ENCODE data around the gene ALG10B.

Gene ALG10B

GRCh38 chr12:38374751-38375150, 58.2 kb downstream of the ALG10B start:
- Histone ChIP-seq H3K27ac (ENCODE audit: low read depth, low read length) (no peak overlapping the region), H3K4me3 (ENCODE audit: low read depth, low read length) (no peak overlapping the region), H3K27me3 (ENCODE audit: control insufficient read depth, insufficient read depth, low read length) (no peaks in the 10 kb centered on the region), H3K36me3 (ENCODE audit: control insufficient read depth, insufficient read depth, low read length) (no peaks in the 10 kb centered on the region), H3K9me3 (ENCODE audit: control insufficient read depth, insufficient read depth, low read length) (no peaks in the 10 kb centered on the region; the same call in 1 of the 2 replicates), H3K4me1 (ENCODE audit: control insufficient read depth, insufficient read depth, low read length) (no peaks in the 10 kb centered on the region), H3K9ac (ENCODE audit: low read depth, low read length) (no peak overlapping the region)
